ENCODE measurements around the gene C1QTNF1.

GRCh38 chr17:79027274-79027924 lies 3.4 kb downstream of the C1QTNF1 start:
- peak; percentile 99 for TF ChIP-seq GATA2 (IDR thresholded peaks at IDR 0.05; ENCODE audit: low read depth, low read length)
- no peak for TF ChIP-seq GATA3 (IDR thresholded peaks at IDR 0.05; ENCODE audit: low read depth, low read length)
